ENCODE data around the gene MIF4GD. TPM values are rescaled to one million over a fixed set of nuclear protein-coding genes. Genes with fewer than 3 reads are reported as not detected.

Gene MIF4GD
- total RNA-seq, 1 experiment from 2014 or later: 21.6 TPM

DNA sequence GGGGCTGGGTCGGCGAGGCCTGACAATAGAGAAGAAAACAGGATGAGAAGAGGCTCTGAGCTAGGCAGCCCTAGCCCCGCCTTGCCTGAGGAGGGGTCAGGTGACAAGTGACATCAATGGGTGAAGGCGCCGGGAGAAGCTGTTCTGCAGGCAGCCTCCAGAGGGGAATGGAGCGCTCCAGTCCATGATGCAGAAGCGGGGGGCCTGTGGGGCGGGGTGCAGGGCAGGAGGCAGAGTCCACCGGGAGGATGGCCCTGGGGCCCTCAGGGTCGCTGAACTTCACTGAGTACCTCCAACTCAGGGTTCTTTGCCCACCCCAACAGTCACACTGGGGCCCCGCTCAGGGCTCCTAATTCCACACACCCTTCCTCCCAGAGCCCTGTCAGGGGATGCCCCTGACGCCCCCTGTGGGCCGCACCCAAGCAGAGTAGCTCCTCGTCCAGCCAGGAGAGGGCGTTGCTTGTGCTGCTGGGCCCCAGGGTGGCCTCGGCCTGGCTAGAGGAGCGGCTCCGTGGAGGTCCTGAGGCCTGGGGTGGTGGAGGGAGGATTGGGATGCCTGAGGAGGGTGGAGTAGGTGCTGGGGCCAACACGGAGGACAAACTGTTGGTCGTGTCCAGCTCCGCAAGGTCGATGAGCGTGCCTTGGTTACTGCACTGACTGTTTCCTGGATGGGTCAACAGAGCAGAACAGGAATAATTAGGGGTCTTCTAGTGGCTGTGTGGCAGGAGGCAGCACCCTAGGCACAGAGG, 30.5 kb downstream of the MIF4GD start (continued):
- TF ChIP-seq PRDM15 (CRISPR knock-in tag; IDR thresholded peaks at IDR 0.05) (0 out of 2 replicates have a peak, but pooled peaks have one; percentile 16), ZBTB21 (CRISPR knock-in tag; IDR thresholded peaks at IDR 0.05; ENCODE audit: borderline replicate concordance) (no peak), ERG (CRISPR knock-in tag; IDR thresholded peaks at IDR 0.05) (0 out of 2 replicates have a peak, but pooled peaks have one; percentile 47), ETV6 (CRISPR knock-in tag; IDR thresholded peaks at IDR 0.05) (peak; percentile 41; the same call in 1 of the 2 replicates), ZNF423 (CRISPR knock-in tag; IDR thresholded peaks at IDR 0.05) (peak; percentile 84)
- TF ChIP-seq, protein P1, sequence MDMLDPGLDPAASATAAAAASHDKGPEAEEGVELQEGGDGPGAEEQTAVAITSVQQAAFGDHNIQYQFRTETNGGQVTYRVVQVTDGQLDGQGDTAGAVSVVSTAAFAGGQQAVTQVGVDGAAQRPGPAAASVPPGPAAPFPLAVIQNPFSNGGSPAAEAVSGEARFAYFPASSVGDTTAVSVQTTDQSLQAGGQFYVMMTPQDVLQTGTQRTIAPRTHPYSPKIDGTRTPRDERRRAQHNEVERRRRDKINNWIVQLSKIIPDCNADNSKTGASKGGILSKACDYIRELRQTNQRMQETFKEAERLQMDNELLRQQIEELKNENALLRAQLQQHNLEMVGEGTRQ (CRISPR knock-in tag; IDR thresholded peaks at IDR 0.05): peak; percentile 84

DNA sequence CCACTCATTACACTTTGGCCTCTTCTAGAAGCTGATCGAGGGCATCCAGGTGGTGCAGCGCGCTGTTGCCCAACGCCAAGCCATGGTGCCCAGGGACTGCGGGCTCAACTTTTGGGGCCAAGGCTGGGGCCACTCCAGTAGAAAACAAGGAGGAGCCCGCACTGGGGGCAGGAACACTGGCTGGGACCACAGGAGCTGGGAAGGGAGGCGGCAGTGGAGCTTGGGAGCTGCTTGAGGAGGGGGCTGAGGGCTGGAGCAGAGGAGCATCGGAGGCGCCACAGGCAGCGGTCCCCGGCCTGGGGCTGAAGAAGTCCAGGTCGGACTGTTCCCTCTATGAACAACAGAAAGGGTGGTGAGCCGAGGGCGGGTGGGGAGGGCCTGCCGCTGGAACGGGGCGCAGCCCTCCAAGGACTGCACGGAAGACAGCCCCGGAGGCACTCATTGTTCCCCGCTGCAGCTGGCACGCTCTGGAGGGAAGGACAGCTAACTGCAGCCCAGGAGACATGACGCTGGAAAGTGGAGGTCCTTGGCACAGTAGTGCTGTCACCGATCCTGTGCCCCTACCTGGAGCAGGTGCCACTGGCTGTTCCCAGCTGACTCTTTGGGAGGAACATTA, 31.1 kb downstream of the MIF4GD start:
- ATAC-seq (no peak), DNase-seq (ENCODE audit: low spot score) (no peak)
- H3K36me3 Mint-ChIP-seq: peaks cover 54% of the 10 kb centered on the region
- ChIA-PET POLR2A (interaction anchor here (0.5 to 1.1 kb wide), 10 partner anchors 10 to 766 kb away, joined by 3 to 8 read pairs (median 4); partner anchors contain the start of genes GGA3, MRPS7, NUP85 and SLC25A19), CTCF (interaction anchor here (0.5 to 3.8 kb wide), 98 partner anchors 10 to 540 kb away, joined by 3 to 155 read pairs (median 5); partner anchors contain the start of genes ARMC7, ATP5PD, FDXR and GGA3)
- H3K27me3 Mint-ChIP-seq (ENCODE audit: low read depth): no peaks in the 10 kb centered on the region
- TF ChIP-seq AR (CRISPR knock-in tag; IDR thresholded peaks at IDR 0.05) (no peak), ZNF317 (CRISPR knock-in tag; IDR thresholded peaks at IDR 0.05; ENCODE audit: borderline replicate concordance, low read depth) (peak; percentile 67)
- H3K27ac Mint-ChIP-seq: peak overlapping the region; percentile 87
- no peak overlapping the region for H3K4me3 Mint-ChIP-seq
- H3K4me1 Mint-ChIP-seq: peaks cover 6% of the 10 kb centered on the region
- H3K9me3 Mint-ChIP-seq: no peaks in the 10 kb centered on the region

DNA sequence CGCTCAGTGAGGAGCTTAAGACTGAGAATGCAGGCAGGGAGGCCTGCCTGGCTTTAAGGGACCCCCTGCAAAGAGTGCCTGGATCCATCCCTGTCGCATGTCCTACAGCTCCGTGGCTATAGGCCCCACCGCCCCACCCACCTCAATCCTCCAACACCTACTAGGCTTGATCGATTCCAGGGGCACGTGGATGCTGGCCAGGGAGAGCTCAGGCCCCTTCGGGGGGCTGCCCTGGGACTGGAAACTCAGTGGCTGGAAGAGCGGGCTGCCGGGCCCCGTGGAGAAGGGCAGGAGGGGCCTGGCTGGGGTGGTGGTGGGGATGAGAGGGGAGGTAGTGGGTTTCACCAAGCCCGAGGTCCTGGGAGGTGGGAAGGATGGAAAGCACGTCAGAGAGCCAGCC, 31.8 kb downstream of the MIF4GD start:
- DNase-seq (ENCODE audit: low spot score) (no peak), ATAC-seq (no peak)
- ChIA-PET POLR2A (interaction anchor here (0.7 to 1.1 kb wide), 2 partner anchors 31 to 176 kb away, joined by 3 read pairs; no protein-coding TSS in a partner anchor), CTCF (interaction anchor here (0.5 to 3.8 kb wide), 17 partner anchors 9 to 248 kb away, joined by 3 to 155 read pairs (median 11); partner anchors contain the start of genes GGA3, MIF4GD, MRPL58 and MRPS7)
- Mint-ChIP-seq H3K27ac (peak overlapping the region; percentile 99; the same call in 1 of the 2 replicates), H3K9me3 (no peaks in the 10 kb centered on the region), H3K4me3 (no peak overlapping the region), H3K4me1 (peaks cover 6% of the 10 kb centered on the region), H3K36me3 (peaks cover 57% of the 10 kb centered on the region), H3K27me3 (ENCODE audit: low read depth) (no peaks in the 10 kb centered on the region)
- TF ChIP-seq HMGA2 (CRISPR knock-in tag; IDR thresholded peaks at IDR 0.05) (no peak), NFYB (CRISPR knock-in tag; conservative IDR thresholded peaks at IDR 0.05; ENCODE audit: low read depth) (no peak), JAZF1 (CRISPR knock-in tag; IDR thresholded peaks at IDR 0.05) (no peak), ZMAT4 (CRISPR knock-in tag; IDR thresholded peaks at IDR 0.05) (no peak), CBFB (CRISPR knock-in tag; IDR thresholded peaks at IDR 0.05; ENCODE audit: low read depth) (no peak)
- TF ChIP-seq, protein P2, sequence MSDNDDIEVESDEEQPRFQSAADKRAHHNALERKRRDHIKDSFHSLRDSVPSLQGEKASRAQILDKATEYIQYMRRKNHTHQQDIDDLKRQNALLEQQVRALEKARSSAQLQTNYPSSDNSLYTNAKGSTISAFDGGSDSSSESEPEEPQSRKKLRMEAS (CRISPR knock-in tag; IDR thresholded peaks at IDR 0.05): 0 out of 2 replicates have a peak, but pooled peaks have one; percentile 3
